NCI-H82 treated with DMSO at 0.1 percent for 48 hours (cell line): ENCODE results near the gene KRT86.
"Not testable (repeated sequence)": the region's sequence is repeated elsewhere in the genome, so short reads cannot be mapped to it uniquely, and the experiment has no call there.

ENCODE experiments used
- DNase-seq: peaks from one replicate; lab custom pipeline; 2025; ENCODE audit not compliant: unreplicated experiment; lab: John Stamatoyannopoulos, UW

KRT86 gene

DNA sequence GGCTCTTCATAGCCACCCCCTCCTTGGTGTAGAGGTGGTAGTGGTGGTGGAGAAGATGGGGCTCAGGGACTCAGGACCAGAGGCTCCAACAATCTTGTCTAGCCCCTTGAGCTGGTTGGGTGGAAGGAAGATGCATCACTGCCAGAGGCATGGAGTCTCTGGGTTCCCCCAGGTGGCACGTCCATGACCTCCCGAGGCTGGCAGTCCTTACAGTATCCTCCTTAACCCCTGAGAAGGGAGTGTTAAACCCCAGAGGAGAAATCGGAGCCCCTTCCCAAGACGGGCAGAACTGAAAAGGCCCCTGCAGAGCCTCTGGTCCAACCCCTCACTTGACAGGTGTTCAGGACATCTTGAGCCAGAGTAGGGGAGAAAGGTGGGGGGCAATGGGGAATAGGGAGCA, 37.6 kb downstream of the KRT86 start:
- DNase-seq: no peak

DNA sequence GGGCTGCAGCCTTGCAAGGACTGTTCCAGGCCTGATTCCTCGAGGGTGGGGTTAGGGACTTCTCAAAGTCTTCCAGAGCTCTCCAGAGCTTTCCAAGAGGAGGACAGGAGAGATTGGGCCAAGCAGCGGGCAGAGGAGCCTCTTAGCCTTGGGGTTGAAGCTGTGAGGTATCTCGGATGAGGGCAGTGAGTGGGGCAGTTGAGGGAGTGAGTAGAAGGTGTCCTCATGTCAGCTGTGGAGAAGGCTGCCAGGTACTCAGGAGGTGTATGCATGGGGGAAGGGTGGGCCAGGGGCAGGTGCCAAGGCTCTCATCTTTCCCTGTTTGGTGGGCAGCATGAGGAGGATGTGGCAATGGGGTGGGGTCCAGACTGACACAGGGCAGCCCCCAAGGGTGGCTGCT, 39.0 kb downstream of the KRT86 start:
- no peak for DNase-seq

DNA sequence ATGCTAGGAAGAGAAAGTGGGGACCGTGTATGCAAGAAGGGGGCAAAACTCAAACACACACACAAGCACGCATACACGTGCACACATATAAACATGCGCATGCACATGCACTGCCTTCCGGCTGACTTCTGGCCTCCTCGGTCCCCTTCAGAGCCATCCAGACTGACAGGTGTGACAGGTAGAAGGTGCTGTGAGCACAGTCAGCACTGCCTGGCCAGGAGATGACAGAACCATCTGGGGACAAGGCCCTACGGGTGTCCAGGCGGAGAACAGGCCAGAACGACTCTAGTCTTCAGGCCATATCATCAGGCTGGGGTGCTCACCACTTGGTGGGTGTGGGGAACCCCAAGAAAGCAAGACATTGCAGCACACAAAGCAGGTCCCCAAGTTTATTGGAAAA, 39.5 kb downstream of the KRT86 start:
- DNase-seq: no peak

DNA sequence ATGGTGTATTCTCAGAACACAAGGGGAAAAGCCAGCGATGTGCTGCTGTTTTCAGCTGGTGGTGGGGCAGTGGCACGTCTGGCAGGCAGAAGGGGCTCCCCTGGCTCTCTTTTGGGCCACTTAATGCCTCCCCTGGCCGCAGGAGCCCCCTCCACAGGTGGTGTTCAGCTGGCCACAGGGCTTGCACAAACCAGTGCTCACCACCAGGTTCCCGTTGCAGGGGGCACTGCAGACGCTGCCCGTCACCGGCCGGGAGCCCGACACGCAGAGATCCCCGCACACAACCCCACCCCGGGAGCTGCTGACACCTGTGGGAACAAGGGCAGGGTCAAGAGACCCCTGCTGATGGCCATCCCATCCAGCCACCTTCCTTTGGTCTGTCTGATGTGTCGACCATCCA, 40.1 kb downstream of the KRT86 start:
- DNase-seq: no peak

DNA sequence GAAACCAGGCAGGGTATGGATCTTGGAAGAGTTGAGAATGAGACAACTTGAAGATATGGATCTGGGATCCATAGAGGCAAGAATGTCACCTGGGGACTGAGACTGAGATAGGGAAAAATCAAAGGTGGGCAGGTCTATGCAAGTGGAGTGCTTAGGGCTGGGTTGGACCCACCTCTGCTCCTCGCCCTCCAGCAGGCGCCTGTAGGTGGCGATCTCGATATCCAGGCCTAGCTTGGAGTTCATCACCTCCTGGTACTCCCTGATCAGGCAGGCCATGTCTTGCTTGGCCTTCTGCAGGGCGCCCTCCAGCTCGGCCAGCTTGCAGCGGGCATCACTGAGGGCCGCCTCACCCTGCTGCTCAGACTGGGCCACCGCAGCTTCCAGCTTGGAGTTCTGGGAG, 41.3 kb downstream of the KRT86 start:
- not testable (repeated sequence) for DNase-seq

DNA sequence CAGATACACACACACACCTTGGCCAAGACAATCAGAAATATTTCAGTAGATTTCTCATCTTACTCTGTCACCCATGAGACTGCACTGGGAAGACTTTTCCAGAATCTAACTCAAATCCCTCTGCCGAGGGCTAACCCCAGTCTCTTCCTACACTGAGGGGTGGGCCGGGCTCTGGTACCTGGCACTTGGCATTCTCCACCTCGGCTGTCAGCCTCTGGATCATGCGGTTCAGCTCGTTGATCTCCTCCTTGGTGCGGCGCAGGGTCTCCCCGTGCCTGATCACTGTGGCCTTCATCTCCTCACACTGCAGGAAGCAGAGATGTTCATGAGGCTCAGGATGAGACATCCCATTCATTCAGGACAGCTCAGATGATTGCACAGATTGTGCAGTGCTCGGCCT, 41.8 kb downstream of the KRT86 start:
- DNase-seq: no peak

DNA sequence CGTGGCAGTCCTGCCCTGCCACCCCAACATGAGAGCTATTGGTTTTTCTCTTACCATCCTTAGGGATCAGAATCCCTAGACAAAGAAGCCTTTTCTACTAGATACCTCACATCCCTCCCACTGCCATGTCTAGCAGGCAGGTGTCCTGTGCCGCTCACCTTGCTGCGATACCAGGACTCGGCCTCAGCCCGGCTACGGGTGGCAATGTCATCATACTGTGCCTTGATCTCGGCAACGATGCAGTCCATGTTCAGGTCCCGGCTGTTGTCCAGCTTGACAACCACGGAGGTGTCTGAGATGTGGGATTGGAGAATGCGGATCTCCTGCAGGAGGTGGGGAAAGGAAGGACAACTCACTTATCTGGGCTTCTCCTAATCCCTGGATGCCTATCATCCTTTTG, 42.3 kb downstream of the KRT86 start:
- DNase-seq: no peak

DNA sequence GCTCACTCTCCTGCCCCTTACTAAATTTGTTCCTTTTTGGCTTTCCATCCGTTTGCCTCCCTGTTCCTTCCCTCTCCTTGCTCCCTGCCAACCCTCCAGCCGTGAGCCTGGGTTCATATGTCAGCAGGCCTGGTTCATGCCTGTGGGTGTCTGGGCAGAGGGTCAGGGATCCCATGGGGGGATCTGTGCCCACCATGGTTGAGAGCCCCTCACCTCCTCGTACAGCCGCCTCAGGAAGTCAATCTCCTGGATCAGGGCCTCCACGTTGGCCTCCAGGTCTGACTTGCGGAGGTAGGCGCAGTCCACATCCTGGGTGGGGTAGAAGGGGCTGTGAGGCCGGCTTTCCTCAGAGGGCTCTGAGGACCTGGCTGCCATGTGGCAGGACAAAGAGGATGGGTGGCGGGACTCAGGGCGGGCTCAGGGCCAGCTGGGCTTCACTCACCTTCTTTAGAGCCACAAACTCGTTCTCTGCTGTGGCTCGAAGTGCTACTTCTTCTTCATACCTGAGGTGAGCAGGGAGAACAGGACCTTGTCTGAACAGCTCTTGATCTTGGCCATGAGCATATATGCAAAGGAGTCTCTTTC, 43.1 kb downstream of the KRT86 start:
- DNase-seq: no peak

DNA sequence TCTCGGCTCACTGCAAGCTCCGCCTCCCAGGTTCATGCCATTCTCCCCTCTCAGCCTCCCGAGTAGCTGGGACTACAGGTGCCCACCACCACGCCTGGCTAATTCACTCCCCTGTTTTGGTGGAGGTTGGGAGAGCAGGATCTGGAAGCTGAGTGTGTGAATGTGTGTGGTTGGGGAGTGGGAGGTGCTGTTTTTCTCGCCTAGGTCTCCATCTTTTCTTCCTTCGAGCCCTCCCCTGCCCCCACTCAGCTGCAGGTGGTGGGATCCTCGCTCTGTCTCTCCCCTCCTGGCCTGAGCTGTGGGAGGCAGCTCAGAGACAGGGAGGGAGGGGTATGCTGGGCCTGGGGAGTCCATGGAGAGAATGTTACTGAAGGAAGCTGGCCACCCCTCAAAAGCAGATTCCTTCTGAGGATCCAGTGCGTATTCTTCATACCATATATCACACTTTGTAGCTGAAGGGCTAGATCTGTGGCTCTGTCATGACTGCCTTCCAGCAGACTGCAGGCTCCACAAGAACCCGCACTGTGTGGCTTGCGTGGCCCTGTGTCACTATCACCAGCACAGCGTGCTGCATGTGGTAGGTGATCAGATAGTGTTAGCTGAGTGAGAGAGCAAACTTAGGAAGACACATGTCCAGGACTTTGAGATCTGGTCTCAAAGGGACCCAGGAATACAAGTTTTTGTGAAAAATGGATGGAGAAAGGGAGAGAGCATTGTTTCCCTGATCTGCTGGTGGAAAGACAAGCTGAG, 44.0 kb downstream of the KRT86 start:
- DNase-seq: no peak

DNA sequence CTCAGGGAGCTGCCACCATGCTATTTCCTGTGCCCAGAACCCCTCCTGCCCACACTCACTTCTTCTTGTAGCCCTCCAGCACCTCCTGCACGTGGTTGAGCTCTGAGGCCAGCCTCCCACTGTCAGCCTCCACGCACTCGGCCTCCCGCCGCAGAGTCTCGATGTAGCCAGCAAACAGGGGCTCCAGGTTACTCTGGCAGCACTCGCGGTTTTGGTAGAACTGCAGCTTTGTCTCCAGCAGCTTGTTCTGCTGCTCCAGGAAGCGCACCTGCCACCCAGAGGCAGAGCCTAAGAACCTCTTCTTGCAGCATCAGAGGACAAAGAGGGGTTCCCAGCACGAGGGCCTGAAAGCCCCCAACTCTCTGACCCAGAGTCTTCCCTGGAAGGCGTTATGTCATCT, 44.7 kb downstream of the KRT86 start:
- DNase-seq: no peak

DNA sequence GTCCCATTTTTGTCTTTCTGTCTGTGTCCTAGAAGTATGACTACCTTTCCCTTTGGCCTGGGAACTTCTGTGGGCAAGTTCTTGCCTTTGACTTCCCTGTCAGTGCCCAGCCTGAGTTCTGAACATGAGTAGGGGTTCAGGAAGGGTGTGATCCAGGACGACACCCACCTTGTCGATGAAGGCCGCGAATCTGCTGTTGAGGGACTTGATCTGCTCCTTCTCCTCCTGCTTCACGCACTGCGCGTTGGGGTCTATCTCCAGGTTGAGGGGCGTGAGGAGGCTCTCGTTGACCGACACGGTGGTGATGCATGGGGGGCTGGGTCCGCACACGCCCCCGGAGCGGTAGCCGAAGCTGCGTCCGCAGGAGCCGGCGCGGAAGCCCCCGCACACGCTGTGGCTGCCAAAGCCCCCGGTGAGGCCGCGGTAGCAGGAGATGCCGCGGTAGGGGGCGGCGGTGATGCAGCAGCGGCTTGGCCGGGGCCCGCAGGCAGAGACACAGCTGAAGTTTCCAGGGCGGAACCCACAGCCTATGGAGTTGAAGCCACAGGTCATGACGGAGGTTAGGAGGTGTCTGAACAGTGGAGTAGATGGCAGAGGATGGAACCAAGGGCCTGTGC, 46.4 kb downstream of the KRT86 start, which contains the start of gene KRT83:
TSS of gene KRT83 (minus strand) at position 615 of the 617 bp plus-strand sequence. CDS start at position 552, 63 bp downstream.
- DNase-seq: no peak

DNA sequence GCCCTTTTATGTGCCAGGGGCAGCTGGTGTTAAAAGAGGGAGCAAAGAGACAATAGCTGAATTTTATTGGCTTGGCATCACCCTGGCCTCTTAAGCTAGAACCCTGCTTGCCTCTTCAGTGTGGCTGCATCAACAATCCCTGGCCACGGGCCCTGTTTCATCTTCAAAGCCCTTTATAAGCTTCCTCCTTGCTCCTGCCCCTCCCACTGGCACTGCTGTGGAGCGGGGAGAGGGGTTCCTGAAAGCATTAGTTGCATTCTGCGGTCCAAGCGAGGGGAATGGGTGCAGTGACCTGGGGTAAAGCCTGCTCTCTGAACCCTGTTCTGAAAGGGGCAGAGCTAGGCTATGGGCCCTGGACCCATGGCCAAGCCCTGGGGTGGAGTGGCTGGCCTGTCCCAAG, 47.0 kb downstream of the KRT86 start:
- no peak for DNase-seq

DNA sequence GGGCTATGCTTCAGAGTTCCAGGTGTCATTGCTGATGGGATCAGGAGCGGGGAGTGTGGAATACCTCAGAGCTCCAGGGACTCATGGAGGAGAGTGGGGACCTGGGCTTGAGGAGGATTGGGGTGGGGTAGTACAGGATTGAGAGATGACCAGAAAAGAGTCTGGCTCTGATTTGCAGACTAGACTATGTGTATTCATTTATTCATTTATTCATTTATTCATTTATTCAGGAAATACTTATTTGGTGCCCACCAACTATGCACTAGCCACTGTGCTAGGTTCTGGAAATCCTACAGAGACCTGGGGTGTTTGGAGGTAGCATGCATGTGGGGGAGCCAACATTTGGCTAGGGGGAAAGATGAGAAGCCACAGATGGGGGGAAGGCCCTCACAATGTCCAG, 47.6 kb downstream of the KRT86 start:
- DNase-seq: no peak

DNA sequence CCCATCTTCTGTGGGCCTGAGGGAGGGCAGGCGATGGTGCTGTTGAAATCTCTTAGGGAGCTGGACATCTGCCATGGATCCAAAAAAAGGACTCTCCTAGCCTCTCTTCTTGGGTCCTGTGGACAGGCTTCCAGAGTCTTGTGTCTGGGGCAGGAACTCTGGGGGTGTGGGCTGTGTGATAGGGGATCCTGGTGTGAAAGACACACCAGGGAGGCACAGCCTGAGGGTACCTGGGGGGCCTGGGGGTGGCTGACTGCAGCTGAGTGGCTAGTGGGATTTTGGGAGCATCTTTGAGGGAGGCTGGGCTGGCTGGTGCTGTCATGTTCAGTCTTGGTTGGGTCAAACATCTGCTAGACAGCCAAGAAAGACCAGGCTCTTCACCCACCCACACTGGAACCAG, 48.6 kb downstream of the KRT86 start:
- no peak for DNase-seq

DNA sequence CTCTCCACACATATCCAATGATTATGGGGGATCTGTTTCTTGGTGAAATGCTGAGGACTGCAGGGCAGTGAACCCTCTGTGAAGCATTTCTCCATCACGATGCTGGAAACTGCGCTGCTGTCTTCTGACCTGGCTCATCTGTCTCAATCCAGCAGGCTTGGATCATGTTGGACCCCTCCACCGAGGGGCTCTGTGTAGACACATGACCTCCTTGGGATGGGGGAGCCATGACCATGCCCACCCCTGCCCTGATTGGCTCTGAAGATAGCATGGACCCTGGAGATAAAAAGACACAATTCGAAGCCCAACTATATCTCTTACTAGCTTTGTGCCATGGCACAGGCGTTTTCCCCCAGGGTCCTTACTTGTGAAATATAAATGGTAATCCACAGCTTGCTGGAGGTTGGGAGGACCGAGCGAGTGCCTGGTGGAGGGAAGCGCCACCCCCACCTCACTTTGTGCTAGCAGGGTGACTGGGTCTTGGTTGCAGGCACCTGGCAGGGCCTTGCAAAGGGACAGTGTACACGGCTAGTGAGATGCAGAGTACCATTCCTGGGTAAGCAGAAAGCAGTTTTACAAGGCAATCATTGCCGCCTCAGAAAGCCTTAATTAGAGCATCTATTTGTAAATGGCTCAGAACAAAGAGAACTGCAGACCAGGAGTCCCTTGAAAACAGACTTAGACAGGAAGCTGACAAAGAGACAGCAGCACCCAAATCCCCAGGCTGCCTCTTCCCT, 49.1 kb downstream of the KRT86 start:
- no peak for DNase-seq

DNA sequence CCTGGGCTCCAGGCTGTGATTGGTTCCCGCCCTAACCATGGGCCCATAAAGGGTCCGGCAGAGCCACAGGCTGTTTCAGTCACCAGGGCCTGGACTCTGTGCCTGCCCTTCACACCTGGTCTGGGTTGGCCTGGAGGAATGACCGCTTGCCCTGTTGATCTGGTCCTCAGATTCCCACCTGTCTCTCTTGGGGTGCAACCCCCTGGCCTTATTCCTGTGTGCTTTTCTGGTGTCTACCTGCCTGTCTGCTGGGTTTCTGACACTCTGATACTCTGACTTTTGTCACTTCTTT, 49.7 kb downstream of the KRT86 start:
- no peak for DNase-seq

DNA sequence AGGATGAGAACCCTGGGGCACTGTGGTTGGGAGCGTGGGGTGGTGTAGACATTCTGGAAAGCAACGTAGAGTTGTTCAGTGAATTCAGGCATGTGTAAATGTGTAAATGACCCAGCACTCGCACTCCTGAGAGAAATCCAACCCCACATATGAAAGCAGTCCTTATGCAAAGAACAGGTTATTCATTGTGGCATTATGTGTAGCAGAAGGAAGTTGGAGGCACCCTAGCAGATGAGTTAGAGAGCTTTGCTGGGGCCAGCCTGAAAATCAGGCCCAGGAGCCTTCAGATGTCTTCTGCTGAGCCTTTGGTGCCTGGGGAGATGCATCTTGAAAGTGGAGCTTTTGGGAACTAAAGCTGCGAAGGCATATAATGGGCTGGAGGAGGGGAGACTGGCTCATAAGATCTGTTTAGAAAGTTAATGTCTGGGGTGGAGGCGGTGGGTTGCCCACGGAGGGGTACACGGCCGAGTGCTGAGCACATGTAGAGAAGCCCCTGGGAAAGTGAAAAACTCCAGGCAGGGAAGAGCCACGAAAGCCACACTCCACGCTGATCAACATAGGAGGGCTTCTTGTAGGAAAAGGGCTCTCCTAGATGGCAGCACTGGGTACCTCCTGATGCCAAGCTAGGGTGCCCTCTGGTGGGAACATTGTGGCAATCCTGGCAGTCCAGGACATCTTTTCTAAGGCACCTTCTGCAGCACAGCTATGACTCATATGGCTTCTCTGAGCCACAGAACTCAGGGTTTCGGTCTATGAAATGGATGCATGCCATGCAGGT, 52.8 kb downstream of the KRT86 start:
- DNase-seq: peak; percentile 47

DNA sequence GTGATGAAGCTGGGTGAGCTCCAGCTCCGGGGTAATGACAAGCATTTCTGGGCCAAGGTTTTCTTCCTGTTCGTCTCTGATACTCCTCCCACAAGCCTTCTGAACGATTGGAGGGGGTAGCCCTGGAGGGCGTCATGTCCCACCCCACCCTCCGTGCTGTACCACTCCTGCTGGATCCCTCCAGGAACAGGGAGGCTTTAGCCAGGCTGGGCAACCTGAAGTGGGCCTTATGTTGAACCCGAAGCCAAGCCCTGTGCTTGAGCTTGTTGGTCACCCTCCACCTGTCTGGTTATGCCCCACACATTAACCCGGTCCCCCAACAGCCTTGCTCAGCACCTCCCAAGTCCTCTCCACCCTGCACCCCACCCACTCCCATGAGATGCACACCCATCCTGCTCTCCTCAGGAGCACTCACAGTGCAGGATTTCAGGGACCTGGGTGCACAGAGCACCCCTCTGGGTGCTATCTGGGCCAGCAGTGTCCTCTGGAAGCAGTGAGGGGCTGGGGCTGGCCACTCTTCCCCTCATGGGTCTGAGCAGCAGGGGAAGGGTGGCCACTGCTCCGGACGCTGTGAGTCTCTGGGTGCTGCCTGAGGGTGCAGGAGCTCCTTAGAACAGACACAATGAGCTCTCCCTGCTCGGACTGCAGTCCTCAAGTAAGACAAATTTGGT, 53.5 kb downstream of the KRT86 start:
- no peak for DNase-seq

DNA sequence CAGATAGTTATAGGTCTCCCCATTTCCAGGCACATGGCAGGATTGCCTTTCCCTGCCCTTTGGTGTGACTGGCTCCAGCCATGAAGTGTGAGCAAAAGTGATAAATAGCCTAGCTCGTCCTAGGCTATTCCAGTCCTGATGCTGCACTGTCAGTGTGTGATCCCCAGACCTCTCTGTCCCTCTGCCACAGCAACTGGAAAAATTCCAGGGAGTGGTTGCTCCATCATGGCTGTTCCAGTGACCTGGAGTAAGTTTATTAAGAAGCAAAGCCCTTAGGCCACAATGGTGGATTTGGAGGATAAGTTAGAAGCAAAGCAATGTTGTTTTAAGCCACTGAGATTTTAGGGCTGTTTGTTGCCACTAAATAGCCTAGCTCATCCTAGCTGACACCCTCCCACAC, 56.6 kb downstream of the KRT86 start:
- no peak for DNase-seq

DNA sequence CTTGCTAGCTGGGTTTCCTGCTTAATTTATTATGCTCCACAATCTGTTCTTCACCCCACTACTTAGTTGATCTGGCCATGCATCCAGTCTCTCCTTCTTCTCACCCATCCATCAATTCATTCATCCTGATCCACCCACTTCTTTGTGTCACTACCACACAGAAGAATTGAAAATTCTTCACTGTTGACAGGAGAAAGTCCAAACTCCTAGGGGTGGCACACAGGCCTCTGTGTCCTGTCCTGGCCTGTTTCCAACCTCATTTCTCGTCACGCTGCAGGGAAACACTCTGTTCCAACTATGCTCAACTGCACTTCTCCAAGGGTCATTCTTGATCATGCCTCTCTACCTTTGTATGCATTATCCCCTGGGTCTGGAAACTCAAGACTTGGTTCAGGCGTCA, 57.4 kb downstream of the KRT86 start:
- DNase-seq: no peak

DNA sequence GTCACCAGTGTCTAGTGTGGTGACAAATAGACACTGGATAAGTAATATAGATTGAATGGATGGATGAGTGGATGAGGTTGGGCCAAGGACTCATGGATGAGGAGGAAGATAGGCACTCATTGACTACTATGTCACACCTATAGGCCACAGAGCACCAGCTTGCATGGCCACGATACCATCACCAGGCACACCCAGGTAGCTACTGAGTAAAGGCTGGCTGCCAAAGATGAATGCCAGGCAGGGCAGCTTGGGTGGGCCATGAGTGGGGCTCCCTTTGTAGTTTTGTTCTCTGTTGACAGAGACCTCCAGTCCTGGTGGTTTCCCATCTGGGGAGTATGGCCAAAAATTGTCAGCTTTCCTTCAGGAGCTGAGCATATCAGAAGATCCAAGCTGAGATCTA, 57.9 kb downstream of the KRT86 start:
- no peak for DNase-seq
